Measurements from ENCODE around the gene CDH10.

DNA sequence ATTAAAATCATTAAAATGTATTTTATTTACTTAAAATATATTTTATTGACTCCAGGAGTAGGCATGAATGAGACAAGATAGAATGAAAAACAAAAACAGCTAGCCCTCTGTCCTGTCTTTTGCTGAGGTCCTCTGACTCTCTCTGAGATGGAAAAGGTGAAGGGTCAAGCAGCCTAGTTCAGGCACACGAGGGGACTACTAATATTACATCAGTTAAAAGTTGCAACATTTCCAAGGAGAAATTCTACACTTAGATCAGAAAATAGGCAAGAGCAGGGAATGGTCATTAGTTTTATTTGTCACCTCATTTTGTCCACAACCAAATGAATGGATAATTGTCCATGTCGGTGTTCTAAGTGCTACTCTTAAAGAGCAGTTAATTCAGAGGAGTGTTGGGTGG, 148.5 kb downstream of the CDH10 start:
- TF ChIP-seq TAF1 (IDR thresholded peaks at IDR 0.05; ENCODE audit: borderline replicate concordance, low read depth, low read length) (no peak), SIN3A (IDR thresholded peaks at IDR 0.05; ENCODE audit: borderline replicate concordance, low read depth, low read length) (no peak), EZH2phosphoT487 (IDR thresholded peaks at IDR 0.05; ENCODE audit: borderline replicate concordance, low read depth) (no peak), YY1 (IDR thresholded peaks at IDR 0.05; ENCODE audit: low read depth) (no peak), GABPA (IDR thresholded peaks at IDR 0.05; ENCODE audit: low read depth) (no peak), POLR2AphosphoS5 (IDR thresholded peaks at IDR 0.05; ENCODE audit: low read depth, low read length) (no peak), EP300 (IDR thresholded peaks at IDR 0.05; ENCODE audit: borderline replicate concordance in 1 of 2, low read depth in 1 of 2, low read length in 1 of 2) (no peak), TCF12 (IDR thresholded peaks at IDR 0.05) (no peak), RXRA (IDR thresholded peaks at IDR 0.05; ENCODE audit: borderline replicate concordance, low read depth) (no peak), RCOR1 (IDR thresholded peaks at IDR 0.05; ENCODE audit: low read length) (no peak)
- TF ChIP-seq, protein P1, sequence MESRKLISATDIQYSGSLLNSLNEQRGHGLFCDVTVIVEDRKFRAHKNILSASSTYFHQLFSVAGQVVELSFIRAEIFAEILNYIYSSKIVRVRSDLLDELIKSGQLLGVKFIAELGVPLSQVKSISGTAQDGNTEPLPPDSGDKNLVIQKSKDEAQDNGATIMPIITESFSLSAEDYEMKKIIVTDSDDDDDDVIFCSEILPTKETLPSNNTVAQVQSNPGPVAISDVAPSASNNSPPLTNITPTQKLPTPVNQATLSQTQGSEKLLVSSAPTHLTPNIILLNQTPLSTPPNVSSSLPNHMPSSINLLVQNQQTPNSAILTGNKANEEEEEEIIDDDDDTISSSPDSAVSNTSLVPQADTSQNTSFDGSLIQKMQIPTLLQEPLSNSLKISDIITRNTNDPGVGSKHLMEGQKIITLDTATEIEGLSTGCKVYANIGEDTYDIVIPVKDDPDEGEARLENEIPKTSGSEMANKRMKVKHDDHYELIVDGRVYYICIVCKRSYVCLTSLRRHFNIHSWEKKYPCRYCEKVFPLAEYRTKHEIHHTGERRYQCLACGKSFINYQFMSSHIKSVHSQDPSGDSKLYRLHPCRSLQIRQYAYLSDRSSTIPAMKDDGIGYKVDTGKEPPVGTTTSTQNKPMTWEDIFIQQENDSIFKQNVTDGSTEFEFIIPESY (IDR thresholded peaks at IDR 0.05; ENCODE audit: borderline replicate concordance, low read depth) = no peak
- TF ChIP-seq, protein P2, sequence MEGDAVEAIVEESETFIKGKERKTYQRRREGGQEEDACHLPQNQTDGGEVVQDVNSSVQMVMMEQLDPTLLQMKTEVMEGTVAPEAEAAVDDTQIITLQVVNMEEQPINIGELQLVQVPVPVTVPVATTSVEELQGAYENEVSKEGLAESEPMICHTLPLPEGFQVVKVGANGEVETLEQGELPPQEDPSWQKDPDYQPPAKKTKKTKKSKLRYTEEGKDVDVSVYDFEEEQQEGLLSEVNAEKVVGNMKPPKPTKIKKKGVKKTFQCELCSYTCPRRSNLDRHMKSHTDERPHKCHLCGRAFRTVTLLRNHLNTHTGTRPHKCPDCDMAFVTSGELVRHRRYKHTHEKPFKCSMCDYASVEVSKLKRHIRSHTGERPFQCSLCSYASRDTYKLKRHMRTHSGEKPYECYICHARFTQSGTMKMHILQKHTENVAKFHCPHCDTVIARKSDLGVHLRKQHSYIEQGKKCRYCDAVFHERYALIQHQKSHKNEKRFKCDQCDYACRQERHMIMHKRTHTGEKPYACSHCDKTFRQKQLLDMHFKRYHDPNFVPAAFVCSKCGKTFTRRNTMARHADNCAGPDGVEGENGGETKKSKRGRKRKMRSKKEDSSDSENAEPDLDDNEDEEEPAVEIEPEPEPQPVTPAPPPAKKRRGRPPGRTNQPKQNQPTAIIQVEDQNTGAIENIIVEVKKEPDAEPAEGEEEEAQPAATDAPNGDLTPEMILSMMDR (IDR thresholded peaks at IDR 0.05) = no peak
